HG02571 (cell line): ENCODE measurements around the gene SRD5A1.

Experiments used
- ATAC-seq: cut with Tn5 transposase; IDR thresholded peaks from one replicate; pipeline ENCODE4 v1.9.1; 2021; ENCODE audit warnings: mild to moderate bottlenecking, moderate library complexity; ENCODE audit not compliant: unreplicated experiment

SRD5A1 gene

DNA sequence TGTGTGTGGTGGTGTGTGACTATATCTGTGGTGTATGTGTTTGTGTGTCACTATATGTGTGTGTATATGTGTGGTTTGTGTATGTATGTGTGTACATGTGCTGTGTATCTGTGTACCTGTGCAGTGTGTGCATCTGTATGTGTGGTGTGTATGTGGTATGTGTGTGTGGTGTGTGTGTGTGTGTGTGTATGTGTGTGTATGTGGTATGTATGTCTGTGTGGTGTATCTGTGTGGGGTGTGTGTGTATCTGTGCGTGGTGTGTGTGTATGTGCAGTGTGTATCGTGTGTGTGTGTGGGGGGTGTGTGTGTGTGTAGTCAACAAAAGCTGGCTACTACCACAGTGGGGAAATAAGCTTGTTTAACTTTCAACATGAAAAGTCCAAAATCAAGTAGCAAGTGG is 48.4 kb downstream of the SRD5A1 start:
- ATAC-seq = no peak

GRCh38 chr5:6682239-6682638 is 49.0 kb downstream of the SRD5A1 start:
- no peak for ATAC-seq

DNA sequence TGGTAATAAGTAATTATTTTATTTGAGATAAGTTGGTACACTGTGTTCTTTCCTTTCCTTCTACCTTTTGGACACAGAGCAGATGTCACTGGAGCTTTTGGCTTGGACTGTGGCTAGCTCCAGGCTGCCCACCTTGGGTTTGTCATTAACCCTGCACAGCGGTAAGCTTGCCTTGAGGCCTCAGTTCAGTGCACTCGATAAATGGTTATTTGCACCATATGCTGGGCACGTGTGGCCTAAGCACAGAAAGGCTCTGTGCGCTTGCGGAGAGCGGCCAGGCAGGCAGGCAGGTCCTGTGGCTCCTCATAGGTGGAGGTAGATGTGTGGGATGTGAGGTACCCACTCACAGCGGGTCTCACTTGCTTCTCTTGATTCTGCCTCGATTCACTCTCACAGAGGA is 50.0 kb downstream of the SRD5A1 start:
- ATAC-seq = no peak

DNA sequence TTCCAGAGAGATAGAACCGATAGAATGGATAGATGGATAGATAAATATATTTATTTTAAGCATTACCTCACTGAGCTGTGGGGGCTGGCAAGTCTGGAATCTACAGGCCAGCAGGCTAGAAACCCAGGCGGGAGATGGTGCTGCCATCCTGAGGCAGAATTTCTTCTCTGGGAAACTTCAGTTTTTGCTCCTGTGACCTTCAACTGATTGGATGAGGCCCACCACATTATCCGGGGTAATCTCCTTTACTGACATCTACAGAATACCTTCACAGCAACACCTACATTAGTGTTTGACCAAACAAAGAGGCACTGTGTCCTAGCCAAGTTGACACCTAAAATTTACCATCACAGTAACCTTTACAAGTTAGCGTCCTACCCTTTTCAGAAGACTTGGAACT is 50.8 kb downstream of the SRD5A1 start:
- ATAC-seq = no peak

DNA sequence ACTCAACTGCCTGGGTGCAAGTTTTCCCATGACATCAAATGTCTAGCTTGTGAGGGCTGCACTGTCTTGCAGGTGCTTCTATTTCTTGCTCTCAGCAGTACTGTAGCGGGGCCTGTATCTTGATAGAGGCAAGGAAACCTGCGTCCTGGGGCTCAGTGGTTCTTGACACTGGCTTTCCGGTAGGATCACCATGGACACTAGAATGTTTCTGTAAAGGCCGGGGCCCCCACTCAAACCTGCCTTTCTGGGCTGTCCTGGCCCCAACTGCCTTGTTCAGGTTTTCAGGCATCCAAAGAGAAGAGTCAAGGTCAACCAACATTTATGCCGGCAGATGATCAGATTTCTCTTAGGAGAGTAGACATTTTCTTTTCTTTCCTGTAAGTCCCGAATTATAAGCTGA is 53.3 kb downstream of the SRD5A1 start:
- no peak for ATAC-seq

GRCh38 chr5:6686915-6687409 is 53.7 kb downstream of the SRD5A1 start:
- no peak for ATAC-seq

- ATAC-seq = no peak
These were observed 54.3 kb downstream of the SRD5A1 start for GRCh38 chr5:6687505-6687904.

DNA sequence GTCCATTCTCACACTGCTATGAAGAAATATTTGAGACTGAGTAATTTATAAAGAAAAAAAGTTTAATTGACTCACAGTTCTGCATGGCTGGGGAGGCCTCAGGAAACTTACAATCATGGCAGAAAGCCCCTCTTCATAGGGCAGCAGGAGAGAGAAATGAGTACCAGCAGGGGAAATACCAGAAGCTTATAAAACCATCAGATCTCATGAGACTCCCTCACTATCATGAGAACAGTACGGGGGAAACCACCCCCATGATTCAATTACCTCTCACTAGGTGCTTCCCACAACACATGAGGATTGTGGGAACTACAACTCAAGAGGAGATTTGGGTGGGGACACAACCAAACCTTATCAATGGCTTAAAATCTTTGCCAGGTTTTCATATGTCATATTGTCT is 59.7 kb downstream of the SRD5A1 start:
- no peak for ATAC-seq

GRCh38 chr5:6698696-6699095 is 65.5 kb downstream of the SRD5A1 start:
- no peak for ATAC-seq

GRCh38 chr5:6699357-6699756 is 66.1 kb downstream of the SRD5A1 start:
- ATAC-seq = no peak

GRCh38 chr5:6700074-6700684 is 66.9 kb downstream of the SRD5A1 start:
- no peak for ATAC-seq

GRCh38 chr5:6700685-6701355 is 67.6 kb downstream of the SRD5A1 start:
- ATAC-seq = no peak

DNA sequence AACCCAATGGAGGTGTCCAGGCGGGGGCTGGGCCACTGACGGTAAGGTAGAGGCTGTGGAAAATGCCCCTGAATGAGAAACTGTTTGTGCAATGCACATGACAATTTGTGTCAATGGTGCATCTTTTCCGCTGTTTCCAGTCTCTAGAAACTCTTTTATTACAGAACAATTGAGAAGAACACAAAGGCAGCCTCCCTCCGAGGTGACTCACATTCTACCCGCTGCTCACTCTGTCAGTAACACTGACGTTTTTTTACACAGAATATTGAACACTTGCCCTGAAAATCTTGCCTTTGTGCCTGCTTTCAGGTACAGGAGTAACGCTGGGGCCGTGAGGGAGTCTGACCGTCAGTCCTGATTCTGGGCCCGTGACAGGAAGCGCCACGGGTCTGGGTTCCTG is 68.3 kb downstream of the SRD5A1 start:
- ATAC-seq = no peak

DNA sequence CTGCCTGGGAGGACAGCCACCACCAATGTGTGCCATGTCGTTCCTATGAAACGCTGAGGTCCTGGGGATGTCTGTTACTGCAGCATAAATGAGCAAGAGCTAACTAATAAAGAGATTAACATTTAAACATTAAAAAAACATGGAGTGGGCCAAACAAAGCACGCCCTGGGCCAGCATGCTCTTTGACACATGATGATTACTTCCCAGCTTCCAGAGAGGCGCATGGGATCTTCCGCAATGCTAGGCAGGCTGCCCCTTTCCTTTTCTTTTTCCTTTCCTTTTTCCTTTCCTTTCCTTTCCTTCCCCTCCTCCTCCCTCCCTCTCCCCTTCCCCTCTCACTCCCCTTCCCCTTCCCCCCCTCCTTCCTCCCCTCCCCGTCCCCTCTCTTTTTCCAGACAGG is 69.4 kb downstream of the SRD5A1 start:
- no peak for ATAC-seq

GRCh38 chr5:6703806-6704205 is 70.6 kb downstream of the SRD5A1 start:
- no peak for ATAC-seq

- ATAC-seq = no peak
These were observed 71.2 kb downstream of the SRD5A1 start for GRCh38 chr5:6704361-6704851.

DNA sequence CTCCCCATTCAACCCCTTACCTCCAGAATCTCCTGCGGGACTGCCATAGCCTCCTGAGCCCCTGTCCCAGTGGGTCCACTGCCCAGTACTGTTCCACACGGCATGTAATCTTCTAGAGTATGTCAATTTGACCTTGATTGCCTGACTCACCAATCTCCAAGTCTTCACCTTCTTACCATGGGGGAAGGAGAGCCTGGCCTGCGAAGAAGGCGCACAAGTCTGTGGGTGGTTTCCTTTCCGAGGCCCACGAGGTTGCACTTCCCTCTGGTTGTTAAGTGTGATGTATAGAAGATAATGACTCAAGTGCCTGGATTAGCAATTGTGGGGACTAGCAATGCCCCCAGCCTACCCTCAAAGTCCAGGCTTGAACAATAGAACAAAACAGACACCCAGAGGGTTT is 71.8 kb downstream of the SRD5A1 start:
- peak; percentile 77 for ATAC-seq

DNA sequence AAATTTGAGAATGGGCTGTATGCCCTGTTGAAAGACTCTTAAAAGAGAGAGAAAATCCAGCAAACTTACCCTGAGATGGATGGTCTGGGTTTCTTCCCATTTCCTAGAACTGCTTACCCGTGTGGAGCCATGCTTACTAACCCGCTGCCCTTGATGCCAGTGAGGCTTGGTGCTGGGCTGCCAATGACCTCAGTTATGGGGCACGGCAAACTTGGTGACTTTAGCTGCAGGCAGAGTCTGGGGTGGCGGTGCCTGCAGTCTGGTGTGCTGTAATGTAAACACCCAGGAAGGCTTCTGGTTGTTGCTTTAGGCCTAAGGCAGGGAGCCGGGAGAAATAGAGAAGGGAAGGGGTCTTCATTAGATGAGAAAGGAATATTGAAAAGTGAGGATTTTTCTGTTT is 72.7 kb downstream of the SRD5A1 start:
- no peak for ATAC-seq

DNA sequence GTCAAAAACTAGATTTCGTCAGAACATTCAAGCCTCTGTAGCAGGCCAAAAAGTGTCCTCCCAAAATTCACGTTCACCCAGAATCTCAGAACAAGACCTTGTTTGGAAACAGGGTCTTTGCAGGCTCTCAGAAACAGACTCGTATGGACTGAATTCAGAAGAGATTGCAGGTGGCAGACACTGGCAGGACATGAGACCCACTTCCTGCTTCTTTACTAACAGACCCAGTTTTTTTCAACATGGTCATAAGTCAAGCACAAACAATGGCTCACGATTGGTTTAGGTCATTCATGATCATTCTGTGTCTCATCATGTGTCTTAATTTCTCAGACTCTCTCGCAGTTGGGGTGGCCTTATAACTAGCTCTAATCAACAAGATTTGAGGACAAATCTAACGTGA is 74.6 kb downstream of the SRD5A1 start:
- no peak for ATAC-seq

GRCh38 chr5:6708814-6709213 is 75.6 kb downstream of the SRD5A1 start:
- no peak for ATAC-seq

- no peak for ATAC-seq
These were observed 76.8 kb downstream of the SRD5A1 start for GRCh38 chr5:6710070-6710469.

DNA sequence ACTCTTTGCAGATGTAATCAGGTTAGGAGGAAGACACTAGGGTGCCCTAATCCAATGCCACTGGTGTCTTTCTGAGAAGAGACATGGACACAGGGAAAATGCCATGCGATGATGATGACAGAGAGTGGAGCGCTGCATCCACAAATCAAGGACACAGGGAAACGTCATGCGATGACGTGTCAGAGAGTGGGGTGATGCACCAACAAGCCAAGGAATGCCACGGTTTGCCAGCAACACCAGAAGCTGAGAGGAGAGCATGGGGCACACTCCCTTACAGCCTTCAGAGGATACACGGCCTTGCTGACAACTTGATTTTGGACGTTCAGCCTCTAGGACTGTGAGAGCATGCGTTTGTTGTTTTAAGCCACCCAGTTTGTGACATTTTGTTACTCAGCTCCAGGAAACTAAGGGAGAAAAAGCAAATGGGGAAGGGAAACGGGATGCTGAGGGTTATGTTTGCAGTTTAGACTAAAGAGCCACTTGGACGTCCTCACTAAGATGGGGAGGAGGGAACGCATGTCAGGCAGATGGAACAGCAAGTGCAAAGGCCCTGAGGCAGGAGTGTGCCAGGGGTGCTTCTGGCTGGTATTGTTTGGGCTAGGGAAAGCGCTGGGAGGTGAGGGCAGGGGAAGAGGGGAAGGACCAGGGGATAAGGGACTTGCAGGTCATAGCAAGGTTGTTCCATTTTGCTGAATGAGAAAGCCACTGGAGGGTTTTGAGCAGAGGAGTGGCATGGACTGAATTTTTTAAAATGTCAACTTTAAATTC is 77.5 kb downstream of the SRD5A1 start:
- ATAC-seq = no peak
